HG02973 (cell line): ENCODE measurements around the gene GPC5.
"Not testable (repeated sequence)": the region's sequence is repeated elsewhere in the genome, so short reads cannot be mapped to it uniquely, and the experiment has no call there.

ENCODE experiments used
- ATAC-seq: cut with Tn5 transposase; IDR thresholded peaks from one replicate; pipeline ENCODE4 v1.9.1; 2021; ENCODE audit warnings: moderate library complexity; ENCODE audit not compliant: unreplicated experiment

The GPC5 gene

GRCh38 chr13:92224825-92225224 lies 826.4 kb downstream of the GPC5 start:
- no peak for ATAC-seq

GRCh38 chr13:92225861-92226260 lies 827.4 kb downstream of the GPC5 start:
- no peak for ATAC-seq

GRCh38 chr13:92232871-92233270 lies 834.5 kb downstream of the GPC5 start:
- no peak for ATAC-seq

- no peak for ATAC-seq
These were observed 853.3 kb downstream of the GPC5 start for GRCh38 chr13:92251671-92252210.

- ATAC-seq, result no peak
These were observed 857.1 kb downstream of the GPC5 start for GRCh38 chr13:92255526-92255925.

GRCh38 chr13:92256211-92256610 lies 857.8 kb downstream of the GPC5 start:
- ATAC-seq, result no peak

GRCh38 chr13:92259046-92259445 lies 860.6 kb downstream of the GPC5 start:
- no peak for ATAC-seq

GRCh38 chr13:92259523-92259922 lies 861.1 kb downstream of the GPC5 start:
- no peak for ATAC-seq

- ATAC-seq, result no peak
These were observed 861.9 kb downstream of the GPC5 start for GRCh38 chr13:92260363-92260762.

- no peak for ATAC-seq
These were observed 863.8 kb downstream of the GPC5 start for GRCh38 chr13:92262100-92262788.

- ATAC-seq, result no peak
These were observed 867.0 kb downstream of the GPC5 start for GRCh38 chr13:92265408-92265807.

GRCh38 chr13:92270990-92271389 lies 872.6 kb downstream of the GPC5 start:
- no peak for ATAC-seq

- no peak for ATAC-seq
These were observed 873.8 kb downstream of the GPC5 start for GRCh38 chr13:92272177-92272576.

- ATAC-seq, result not testable (repeated sequence)
These were observed 882.6 kb downstream of the GPC5 start for GRCh38 chr13:92280986-92281385.

- ATAC-seq, result not testable (repeated sequence)
These were observed 892.4 kb downstream of the GPC5 start for GRCh38 chr13:92290718-92291307.

GRCh38 chr13:92294533-92294932 lies 896.1 kb downstream of the GPC5 start:
- not testable (repeated sequence) for ATAC-seq

GRCh38 chr13:92296154-92296671 lies 897.8 kb downstream of the GPC5 start:
- ATAC-seq, result not testable (repeated sequence)

GRCh38 chr13:92297971-92298942 lies 899.8 kb downstream of the GPC5 start:
- no peak for ATAC-seq

- no peak for ATAC-seq
These were observed 902.2 kb downstream of the GPC5 start for GRCh38 chr13:92300651-92301050.

- ATAC-seq, result no peak
These were observed 905.0 kb downstream of the GPC5 start for GRCh38 chr13:92303428-92303827.

- ATAC-seq, result no peak
These were observed 909.3 kb downstream of the GPC5 start for GRCh38 chr13:92307752-92308151.
